Type B pancreatic cell (in vitro differentiated cells): Measurements from ENCODE around the gene GMCL1. TPM values are rescaled to one million over a fixed set of nuclear protein-coding genes. Genes with fewer than 3 reads are reported as not detected.

Source experiments
- DNase-seq: peaks from one replicate; pipeline ENCODE4 v3.0.0; 2021; ENCODE audit warnings: mixed read lengths; ENCODE audit not compliant: unreplicated experiment; ENCODE audit errors: extremely low spot score
- H3K27ac Mint-ChIP-seq: 2 replicates; pipeline ENCODE4 v1.8.0; 2021; ENCODE audit warnings: mild to moderate bottlenecking, mixed read lengths
- H3K27me3 Mint-ChIP-seq: 2 replicates; pipeline ENCODE4 v1.8.0; 2021; ENCODE audit warnings: mixed read lengths
- H3K36me3 Mint-ChIP-seq: 2 replicates; pipeline ENCODE4 v1.8.0; 2021; ENCODE audit warnings: mixed read lengths
- H3K4me1 Mint-ChIP-seq: one replicate; pipeline ENCODE4 v1.8.0; 2021; ENCODE audit warnings: mixed read lengths; ENCODE audit not compliant: unreplicated experiment
- H3K4me3 Mint-ChIP-seq: 2 replicates; pipeline ENCODE4 v1.8.0; 2021; ENCODE audit warnings: mild to moderate bottlenecking, mixed read lengths
- H3K9me3 Mint-ChIP-seq: 2 replicates; pipeline ENCODE4 v1.8.0; 2021; ENCODE audit warnings: mixed read lengths
- CTCF ChIP-seq: fragments of 200-600 bp; sonication (generic); conservative IDR thresholded peaks from 2 replicates; pipeline ENCODE4 v1.5.0; 2021; ENCODE audit warnings: antibody characterized with exemption, mild to moderate bottlenecking
- total RNA-seq: library from RNA; stranded (reverse); gene quantifications from 2 replicates; pipeline ENCODE4 v1.2.1, GENCODE V29; 2021; ENCODE audit warnings: low replicate concordance

Gene GMCL1
- total RNA-seq, 1 donor from 2014 or later, result 23.0 TPM

GRCh38 chr2:69810550-69810949 is 18.9 kb upstream of the GMCL1 start:
- Mint-ChIP-seq H3K4me3 (no peak overlapping the region), H3K27me3 (no peaks in the 10 kb centered on the region), H3K9me3 (no peaks in the 10 kb centered on the region), H3K27ac (no peak overlapping the region), H3K4me1 (no peaks in the 10 kb centered on the region), H3K36me3 (peaks cover 13% of the 10 kb centered on the region)
- no peak for TF ChIP-seq CTCF
- no peak for DNase-seq

- no peak for DNase-seq
- no peak overlapping the region for H3K27ac Mint-ChIP-seq
- H3K4me3 Mint-ChIP-seq, result no peak overlapping the region
- H3K27me3 Mint-ChIP-seq, result no peaks in the 10 kb centered on the region
- TF ChIP-seq CTCF, result no peak
- no peaks in the 10 kb centered on the region for H3K4me1 Mint-ChIP-seq
- H3K9me3 Mint-ChIP-seq, result no peaks in the 10 kb centered on the region
- peaks cover 13% of the 10 kb centered on the region for H3K36me3 Mint-ChIP-seq
Observed at GRCh38 chr2:69811018-69811417, 18.4 kb upstream of the GMCL1 start.

- H3K9me3 Mint-ChIP-seq, result no peaks in the 10 kb centered on the region
- no peak for TF ChIP-seq CTCF
- H3K36me3 Mint-ChIP-seq, result peaks cover 10% of the 10 kb centered on the region
- no peak overlapping the region for H3K27ac Mint-ChIP-seq
- no peaks in the 10 kb centered on the region for H3K27me3 Mint-ChIP-seq
- DNase-seq, result no peak
- H3K4me3 Mint-ChIP-seq, result no peak overlapping the region
- H3K4me1 Mint-ChIP-seq, result no peaks in the 10 kb centered on the region
Observed at GRCh38 chr2:69811591-69811990, 17.9 kb upstream of the GMCL1 start.

- no peak overlapping the region for H3K27ac Mint-ChIP-seq
- no peaks in the 10 kb centered on the region for H3K27me3 Mint-ChIP-seq
Observed at GRCh38 chr2:69815717-69816116, 13.7 kb upstream of the GMCL1 start.

GRCh38 chr2:69816923-69817542 is 12.4 kb upstream of the GMCL1 start:
- H3K4me1 Mint-ChIP-seq, result peaks cover 5% of the 10 kb centered on the region
- no peaks in the 10 kb centered on the region for H3K27me3 Mint-ChIP-seq
- no peaks in the 10 kb centered on the region for H3K9me3 Mint-ChIP-seq
- no peak overlapping the region for H3K27ac Mint-ChIP-seq
- no peak overlapping the region for H3K4me3 Mint-ChIP-seq
- peak; percentile 96 for TF ChIP-seq CTCF
- no peak for DNase-seq
- peaks cover 11% of the 10 kb centered on the region for H3K36me3 Mint-ChIP-seq

More at GRCh38 chr2:69815717-69816116, 13.7 kb upstream of the GMCL1 start:
- Mint-ChIP-seq H3K36me3 (peaks cover 10% of the 10 kb centered on the region), H3K4me1 (peaks cover 5% of the 10 kb centered on the region), H3K9me3 (no peaks in the 10 kb centered on the region), H3K4me3 (no peak overlapping the region)
- no peak for TF ChIP-seq CTCF
- no peak for DNase-seq
